Spleen (tissue), 11 donors: Measurements from ENCODE around the gene LCP1. TPM values are rescaled to one million over a fixed set of nuclear protein-coding genes. Genes with fewer than 3 reads are reported as not detected.

Experiments used
- DNase-seq: peaks from one replicate; pipeline ENCODE4 v3.0.0-alpha.2; 2020
- H3K27ac ChIP-seq, 8 donors: fragments of 200-600 bp; sonication (generic) in 7 of 8; 1 replicate in 4 of 8; 2 replicates in 4 of 8; pipeline versions ENCODE4 v1.5.0 to v1.8.0; 2016 to 2021; ENCODE audit warnings: inconsistent platforms in 4 of 8, mild to moderate bottlenecking in 4 of 8, moderate library complexity in 1 of 8
- H3K27me3 ChIP-seq, 7 donors: fragments of 200-600 bp; sonication (generic) in 6 of 7; replicated peaks in 1 of 7; 1 replicate in 4 of 7; 2 replicates in 3 of 7; pipeline versions ENCODE4 v1.5.0 to v1.8.0; 2016 to 2021; ENCODE audit warnings: inconsistent platforms in 3 of 7, mild to moderate bottlenecking in 1 of 7
- H3K36me3 ChIP-seq, 6 donors: fragments of 200-600 bp; sonication (generic) in 5 of 6; 1 replicate in 4 of 6; 2 replicates in 2 of 6; pipeline versions ENCODE4 v1.5.0 to v1.8.0; 2016 to 2021; ENCODE audit warnings: inconsistent platforms in 2 of 6
- H3K4me1 ChIP-seq, 6 donors: fragments of 200-600 bp; sonication (generic) in 5 of 6; 1 replicate in 3 of 6; 2 replicates in 3 of 6; pipeline versions ENCODE4 v1.5.0 to v1.8.0; 2016 to 2021; ENCODE audit warnings: inconsistent platforms in 3 of 6
- H3K4me3 ChIP-seq, 8 donors: fragments of 200-600 bp; sonication (generic) in 7 of 8; 1 replicate in 4 of 8; 2 replicates in 4 of 8; pipeline versions ENCODE4 v1.5.0 to v1.8.0; 2016 to 2021; ENCODE audit warnings: inconsistent platforms in 4 of 8, mild to moderate bottlenecking in 4 of 8, moderate library complexity in 2 of 8
- H3K9me3 ChIP-seq, 8 donors: fragments of 200-600 bp; sonication (generic) in 7 of 8; 1 replicate in 4 of 8; 2 replicates in 4 of 8; pipeline versions ENCODE4 v1.5.0 to v1.8.0; 2016 to 2021; ENCODE audit warnings: inconsistent platforms in 4 of 8
- POLR2A ChIP-seq, 3 donors: fragments of 450-650 bp; IDR thresholded peaks; one replicate each; pipeline ENCODE4 v1.5.1; 2017; ENCODE audit warnings: antibody characterized with exemption in 3 of 3, mild to moderate bottlenecking in 1 of 3
- POLR2AphosphoS5 ChIP-seq, 3 donors: sonication (generic); formaldehyde crosslinking; IDR thresholded peaks; one replicate each; pipeline ENCODE4 v1.5.1; 2017; ENCODE audit warnings: antibody characterized with exemption in 3 of 3
- WGBS, 5 donors: extraction: QIAGEN DNeasy Blood & Tissue Kit in 3 of 5; methylation state at CpG; one replicate each; pipeline versions ENCODE4 v1.1.5 to v1.1.7; 2013 to 2018; 5-methylcytosine and 5-hydroxymethylcytosine counted together
- intact Hi-C: fragments of 100-400 bp; cut with DNase I; formaldehyde crosslinking; loops from one replicate; pipeline ENCODE4 v1.15.0; 2023; ENCODE audit warnings: low total_unique reads
- polyA plus RNA-seq, 3 donors: library from polyadenylated mRNA; stranded (reverse); fragments of 200-250 nt; gene quantifications; one replicate each; pipeline ENCODE4 v1.2.1, GENCODE V29; 2013
- total RNA-seq, 7 donors: library from RNA; depleted of rRNA in 3 of 7; stranded (reverse); fragments of >200 nt in 3 of 7; fragmentation: NEBNext Ultra II Directional in 4 of 7; extraction: Animal tissue kit (Norgen Biotek cat#: 25700) in 4 of 7; gene quantifications; one replicate each; pipeline versions ENCODE4 v1.1.0 to v1.2.1, GENCODE V29; 2016 to 2021
- TF ChIP-seq, protein P1 (sequence below), 11 experiments: fragments of 200-600 bp in 7 of 11; fragments of 450-650 bp in 4 of 11; sonication (generic) in 4 of 11; IDR thresholded peaks in 8 of 11; conservative IDR thresholded peaks in 3 of 11; 1 replicate in 7 of 11; 2 replicates in 4 of 11; pipeline versions ENCODE4 v1.4.0 to v1.8.0; 2016 to 2021; ENCODE audit warnings: antibody characterized with exemption in 11 of 11, inconsistent platforms in 4 of 11, mild to moderate bottlenecking in 1 of 11
- donor health status: healthy with polysubstance abuse.
- donor health status: DM: no; HTN: no; CAD: no; lungs with moderate emphysema.
- donor health status: DM: no; HTN: no; CAD: no.
- donor health status: Bipolar disorder and iron deficiency.
- donor health status: healthy.
- donor health status: DM: no; HTN: no; CAD: no.
- donor health status: DM: yes; HTN: yes; CAD: no.

LCP1 gene
- total and polyA plus RNA-seq, 10 donors: 155 to 968 (median 572) TPM

DNA sequence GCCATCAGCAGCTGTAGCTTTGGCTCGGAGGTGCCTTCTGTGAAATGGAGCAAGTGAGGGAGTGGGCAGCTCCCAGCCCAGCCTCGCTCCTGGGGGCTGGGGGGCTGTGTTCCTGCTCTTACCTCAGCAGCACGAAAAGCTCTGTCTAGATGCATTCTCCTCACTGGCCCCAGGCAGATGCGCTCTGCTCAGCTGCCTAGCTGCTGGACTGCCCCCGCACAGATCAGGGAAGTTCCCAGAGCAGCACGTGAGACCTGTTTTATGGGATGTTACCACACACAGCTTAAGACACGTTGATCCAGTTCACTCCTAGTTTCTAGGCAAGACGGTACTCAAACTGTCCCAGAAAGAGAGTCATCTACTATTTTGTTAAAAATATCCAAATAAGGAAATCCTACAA lies 13.6 kb downstream of the LCP1 start:
- Histone ChIP-seq H3K27ac (peak overlapping the region; percentile 48 to 94 (median 86)), H3K9me3 (no peaks in the 10 kb centered on the region), H3K4me3 (peak overlapping the region in 4 of 8 donors; percentile 4 to 52 (median 16)), H3K27me3 (no peaks in the 10 kb centered on the region), H3K4me1 (peaks cover 81 to 100% (median 98%) of the 10 kb centered on the region in 6 donors), H3K36me3 (peaks cover 0 to 49% (median 2%) of the 10 kb centered on the region in 6 donors)
- intact Hi-C loops: no loop called here
- TF ChIP-seq POLR2AphosphoS5 (IDR thresholded peaks at IDR 0.05): peak; percentile 66 to 74 (median 68)
- TF ChIP-seq POLR2A (IDR thresholded peaks at IDR 0.05): no peak
- TF ChIP-seq, protein P1, sequence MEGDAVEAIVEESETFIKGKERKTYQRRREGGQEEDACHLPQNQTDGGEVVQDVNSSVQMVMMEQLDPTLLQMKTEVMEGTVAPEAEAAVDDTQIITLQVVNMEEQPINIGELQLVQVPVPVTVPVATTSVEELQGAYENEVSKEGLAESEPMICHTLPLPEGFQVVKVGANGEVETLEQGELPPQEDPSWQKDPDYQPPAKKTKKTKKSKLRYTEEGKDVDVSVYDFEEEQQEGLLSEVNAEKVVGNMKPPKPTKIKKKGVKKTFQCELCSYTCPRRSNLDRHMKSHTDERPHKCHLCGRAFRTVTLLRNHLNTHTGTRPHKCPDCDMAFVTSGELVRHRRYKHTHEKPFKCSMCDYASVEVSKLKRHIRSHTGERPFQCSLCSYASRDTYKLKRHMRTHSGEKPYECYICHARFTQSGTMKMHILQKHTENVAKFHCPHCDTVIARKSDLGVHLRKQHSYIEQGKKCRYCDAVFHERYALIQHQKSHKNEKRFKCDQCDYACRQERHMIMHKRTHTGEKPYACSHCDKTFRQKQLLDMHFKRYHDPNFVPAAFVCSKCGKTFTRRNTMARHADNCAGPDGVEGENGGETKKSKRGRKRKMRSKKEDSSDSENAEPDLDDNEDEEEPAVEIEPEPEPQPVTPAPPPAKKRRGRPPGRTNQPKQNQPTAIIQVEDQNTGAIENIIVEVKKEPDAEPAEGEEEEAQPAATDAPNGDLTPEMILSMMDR (IDR thresholded peaks at IDR 0.05 in 8 of 11, conservative IDR thresholded peaks at IDR 0.05 in 3 of 11): no peak
- WGBS, 5 donors: 24 to 34% (median 30%) methylated on average over 8 of the region's 8 CpGs
- peak; percentile 81 for DNase-seq

DNA sequence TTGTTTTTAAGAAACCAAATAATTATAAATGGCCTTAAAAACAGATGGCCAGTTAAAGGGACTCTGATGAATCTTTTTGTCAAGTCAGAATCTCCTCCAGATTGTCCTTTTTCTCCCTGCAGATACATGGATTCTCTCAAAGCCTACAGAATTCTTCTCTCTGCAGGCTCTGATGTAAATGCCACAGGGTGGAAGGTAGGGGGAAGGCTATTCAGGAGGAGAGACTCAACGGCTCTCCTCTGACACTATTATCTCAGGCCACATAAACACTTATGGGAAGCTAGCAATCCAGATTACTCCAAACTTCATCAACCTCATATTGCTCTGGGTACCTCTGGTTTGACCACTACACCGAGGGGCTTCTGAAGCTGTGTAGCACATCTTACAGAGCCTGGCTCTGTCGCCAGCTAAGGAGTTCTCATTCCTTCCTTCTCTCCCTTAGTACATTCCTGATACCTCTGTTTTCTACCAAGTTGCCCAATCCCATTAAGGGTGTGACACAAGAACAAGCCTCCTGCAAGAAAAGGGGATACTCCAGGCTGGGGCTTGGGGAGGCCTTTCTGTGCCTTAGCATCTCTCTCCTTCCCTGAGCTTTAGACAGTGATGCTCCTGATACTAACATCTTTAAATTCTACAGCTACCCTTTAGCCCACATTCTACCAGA lies 14.9 kb downstream of the LCP1 start:
- TF ChIP-seq, protein P1 (IDR thresholded peaks at IDR 0.05 in 8 of 11, conservative IDR thresholded peaks at IDR 0.05 in 3 of 11): no peak
- no peak for TF ChIP-seq POLR2A (IDR thresholded peaks at IDR 0.05)
- no peak for TF ChIP-seq POLR2AphosphoS5 (IDR thresholded peaks at IDR 0.05)
- Histone ChIP-seq H3K4me1 (peaks cover 70 to 94% (median 86%) of the 10 kb centered on the region in 6 donors), H3K9me3 (no peaks in the 10 kb centered on the region), H3K27me3 (no peaks in the 10 kb centered on the region), H3K4me3 (peak overlapping the region in 2 of 8 donors; percentile 4 to 52), H3K36me3 (peaks cover 0 to 57% (median 2%) of the 10 kb centered on the region in 6 donors), H3K27ac (peak overlapping the region in 5 of 8 donors; percentile 0 to 94 (median 90))
- DNase-seq: no peak
- 38 to 48% (median 42%) methylated on average over 3 of the region's 3 CpGs for WGBS, 5 donors
- intact Hi-C loops: no loop called here

DNA sequence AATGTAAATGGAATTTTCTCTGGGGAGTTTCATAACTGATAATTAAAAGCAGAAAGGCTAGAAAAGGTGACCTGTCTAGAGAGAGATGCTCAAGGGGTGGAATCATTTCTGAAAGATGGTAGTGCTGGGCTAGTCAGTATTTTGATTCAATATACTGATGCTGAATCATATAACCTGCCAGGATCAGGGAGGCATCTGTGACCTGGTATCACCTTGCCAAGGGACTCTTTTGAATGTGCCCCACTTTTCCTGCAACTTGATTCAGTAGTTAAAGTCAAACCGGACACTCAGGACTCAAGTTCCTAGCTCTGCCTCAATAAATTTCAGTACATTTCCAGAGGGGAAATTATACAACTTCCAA lies 15.8 kb downstream of the LCP1 start:
- no peak overlapping the region for H3K4me3 ChIP-seq
- 46 to 68% (median 62%) methylated on average over 1 of the region's 1 CpG for WGBS, 5 donors
- intact Hi-C loops: no loop called here
- peaks cover 0 to 50% (median 2%) of the 10 kb centered on the region in 6 donors for H3K36me3 ChIP-seq
- no peak for DNase-seq
- no peaks in the 10 kb centered on the region for H3K27me3 ChIP-seq
- peak overlapping the region in 7 of 8 donors; percentile 7 to 94 (median 48) for H3K27ac ChIP-seq
- peaks cover 66 to 94% (median 84%) of the 10 kb centered on the region in 6 donors for H3K4me1 ChIP-seq
- no peaks in the 10 kb centered on the region for H3K9me3 ChIP-seq
- TF ChIP-seq POLR2AphosphoS5 (IDR thresholded peaks at IDR 0.05): no peak
- TF ChIP-seq POLR2A (IDR thresholded peaks at IDR 0.05): no peak
- TF ChIP-seq, protein P1 (IDR thresholded peaks at IDR 0.05 in 8 of 11, conservative IDR thresholded peaks at IDR 0.05 in 3 of 11): no peak

DNA sequence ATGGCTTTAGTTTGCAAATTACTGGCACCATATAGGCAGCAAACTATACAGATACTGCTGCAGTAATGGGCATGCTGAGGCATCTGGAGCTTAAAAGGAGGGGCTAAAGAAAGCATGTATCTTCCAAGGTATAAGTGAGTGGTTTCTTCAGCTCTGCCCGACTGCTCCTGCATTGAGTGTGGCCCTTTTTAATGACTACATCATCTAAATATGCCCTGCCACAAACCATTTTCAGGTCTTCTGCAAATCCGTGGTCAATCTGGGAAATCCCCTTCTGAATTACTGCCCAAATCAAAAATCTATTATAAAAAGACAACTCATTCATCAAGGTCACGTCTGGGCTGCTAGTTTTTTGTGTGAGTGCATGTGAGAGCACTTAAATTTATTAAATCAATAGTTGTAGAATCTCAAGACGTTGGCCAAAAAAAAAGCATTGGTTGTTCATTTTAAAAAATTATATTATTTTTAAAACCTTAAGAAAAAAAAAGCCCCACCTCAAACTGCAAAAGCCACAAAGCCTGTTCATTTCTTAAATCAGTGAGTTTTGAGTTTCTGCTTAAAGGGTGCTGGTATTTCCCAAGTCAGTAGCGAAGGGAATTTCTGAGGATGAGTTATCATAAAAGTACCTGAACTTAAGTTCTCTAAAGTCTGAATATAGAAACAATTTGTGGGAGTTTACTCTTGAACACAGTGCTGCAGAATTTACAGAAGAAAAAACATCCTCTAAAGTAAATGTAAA lies 16.3 kb downstream of the LCP1 start:
- Histone ChIP-seq H3K4me3 (peak overlapping the region in 1 of 8 donors; percentile 8), H3K4me1 (peaks cover 66 to 94% (median 84%) of the 10 kb centered on the region in 6 donors)

More for the DNA sequence above, 16.3 kb downstream of the LCP1 start:
- peaks cover 0 to 48% (median 2%) of the 10 kb centered on the region in 6 donors for H3K36me3 ChIP-seq
- H3K9me3 ChIP-seq: no peaks in the 10 kb centered on the region
- H3K27ac ChIP-seq: peak overlapping the region in 7 of 8 donors; percentile 7 to 94 (median 48)
- TF ChIP-seq, protein P1 (IDR thresholded peaks at IDR 0.05 in 8 of 11, conservative IDR thresholded peaks at IDR 0.05 in 3 of 11): no peak
- TF ChIP-seq POLR2A (IDR thresholded peaks at IDR 0.05) (no peak), POLR2AphosphoS5 (IDR thresholded peaks at IDR 0.05) (no peak)
- WGBS, 5 donors: 19 to 29% (median 26%) methylated on average over 5 of the region's 5 CpGs
- no peak for DNase-seq
- H3K27me3 ChIP-seq: no peaks in the 10 kb centered on the region
- intact Hi-C loops: no loop called here
